ENCODE results near the gene IDS. TPM values are rescaled to one million over a fixed set of nuclear protein-coding genes. Genes with fewer than 3 reads are reported as not detected.

The IDS gene
- total RNA-seq, 1 experiment from 2014 or later: 39.2 TPM

GRCh38 chrX:149497626-149498025, 7.5 kb downstream of the IDS start:
- Histone ChIP-seq H3K27ac (ENCODE audit: insufficient read length, low read depth, low read length) (no peak overlapping the region), H3T11ph (ENCODE audit: low read length) (no peak overlapping the region), H2AK5ac (ENCODE audit: insufficient read length, low read length) (no peak overlapping the region), H3K18ac (ENCODE audit: insufficient read length, low read depth, low read length) (no peak overlapping the region), H4K91ac (ENCODE audit: insufficient read length, low read depth, low read length) (no peak overlapping the region), H3K4me1 (ENCODE audit: insufficient read depth, low read length) (no peaks in the 10 kb centered on the region), H4K5ac (ENCODE audit: insufficient read length, low read depth, low read length) (no peak overlapping the region), H2BK12ac (ENCODE audit: insufficient read length, low read depth, low read length) (no peak overlapping the region), H4K8ac (replicated peaks; ENCODE audit: insufficient read length, low read depth, low read length) (no peak overlapping the region), H3K9ac (ENCODE audit: extremely low read depth, insufficient read length, low read length) (no peak overlapping the region), H3K56ac (ENCODE audit: insufficient read length, low read depth, low read length) (no peak overlapping the region), H3K27me3 (ENCODE audit: insufficient read depth, low read length) (no peaks in the 10 kb centered on the region), H3K4me2 (ENCODE audit: insufficient read depth, insufficient read length, low read length) (no peak overlapping the region), H2BK5ac (ENCODE audit: insufficient read length, low read length) (no peak overlapping the region), H2BK15ac (ENCODE audit: low read depth, low read length) (no peak overlapping the region), H3K23ac (ENCODE audit: insufficient read length, low read depth, low read length) (no peak overlapping the region), H3K4ac (ENCODE audit: low read depth, low read length) (no peak overlapping the region), H3K79me2 (ENCODE audit: insufficient read depth, low read length) (no peaks in the 10 kb centered on the region), H2AFZ (ENCODE audit: low read length) (no peak overlapping the region), H2BK120ac (ENCODE audit: low read depth, low read length, poor library complexity, severe bottlenecking) (no peak overlapping the region), H3K79me1 (ENCODE audit: insufficient read depth, low read depth, low read length, poor library complexity, severe bottlenecking) (no peaks in the 10 kb centered on the region), H3K23me2 (ENCODE audit: insufficient read length, low read depth, low read length, poor library complexity, severe bottlenecking) (no peaks in the 10 kb centered on the region), H4K20me1 (ENCODE audit: control insufficient read depth, insufficient read depth, insufficient read length) (no peaks in the 10 kb centered on the region), H3K9me3 (ENCODE audit: control insufficient read depth, low read depth, low read length) (peaks cover 68% of the 10 kb centered on the region), H2BK20ac (ENCODE audit: low read depth, low read length, poor library complexity, severe bottlenecking) (no peak overlapping the region), H3K14ac (ENCODE audit: insufficient read depth, low read length) (no peak overlapping the region)
- no peaks in the 10 kb centered on the region for H3K4me1 Mint-ChIP-seq
- no peaks in the 10 kb centered on the region; the same call in 1 of the 2 replicates for H3K27me3 Mint-ChIP-seq (ENCODE audit: low read depth)
- DNase-seq: no peak
- no peak for TF ChIP-seq CTCF (conservative IDR thresholded peaks at IDR 0.05)
- H3K36me3 Mint-ChIP-seq (ENCODE audit: insufficient read depth in 1 of 3, low read depth in 3 of 3): peaks cover 18 to 60% (median 58%) of the 10 kb centered on the region in 3 experiments; a peak in 6 of 7 replicates
- H3K9me3 Mint-ChIP-seq: peaks cover 48 to 57% of the 10 kb centered on the region in 2 experiments
- no peak overlapping the region for H3K4me3 Mint-ChIP-seq
- WGBS (ENCODE audit: extremely low coverage, insufficient read length, low lambda C conversion rate): no CpG with 5 or more reads among the region's 2 CpGs
- H3K27ac Mint-ChIP-seq: no peak overlapping the region
